Heart left ventricle (tissue), 13 donors: ENCODE measurements around the gene EOMES.

ENCODE experiments used
- CTCF ChIP-seq, 12 donors: fragments of 200-600 bp; sonication (generic) in 4 of 12; IDR thresholded peaks; one replicate each; pipeline versions ENCODE4 v1.5.0 to v1.8.0; 2018 to 2022; ENCODE audit warnings: antibody characterized with exemption in 12 of 12, mild to moderate bottlenecking in 5 of 12
- POLR2A ChIP-seq, 2 donors: fragments of 450-650 bp; IDR thresholded peaks; one replicate each; pipeline ENCODE4 v1.6.1; 2017; ENCODE audit warnings: antibody characterized with exemption in 2 of 2, mild to moderate bottlenecking in 2 of 2, moderate library complexity in 2 of 2
- donor health status: ischemic (EF 13 %, LVEDD 7.1; RV severe dilation, severe dysfunction).
- donor health status: DM: no; HTN: yes; CAD: no.
- donor health status: DM: no; HTN: no; CAD: no.
- donor health status: ischemic (EF 25% LVEDD 6.9; RV normal size, moderate dysfunction).
- donor health status: ischemic (EF 25% LVEDD 5.7; RV mildly dilated, moderate dysfunction).
- donor health status: ischemic (EF 35%, LVEDD 5.7; RV mildly dilated, moderate dysfunction).
- donor health status: nonischemic (EF 11% LVEDD 7.7; RV severe dilation, severe dysfunction).
- donor health status: DM: yes; HTN: yes; CAD: no.
- donor health status: PGD.
- donor health status: ischemic (EF 29% LVEDD 5.4; RV normal size, mild dysfunction).
- donor health status: nonischemic (EF 23%, LVEDD 6.1; RV moderate dilation, normal function).

- TF ChIP-seq CTCF (IDR thresholded peaks at IDR 0.05) (no peak), POLR2A (IDR thresholded peaks at IDR 0.05) (no peak)
Measured at GRCh38 chr3:27673701-27674100, 48.4 kb downstream of the EOMES start.
